Measurements from ENCODE around the gene C2CD3.

The C2CD3 gene

DNA sequence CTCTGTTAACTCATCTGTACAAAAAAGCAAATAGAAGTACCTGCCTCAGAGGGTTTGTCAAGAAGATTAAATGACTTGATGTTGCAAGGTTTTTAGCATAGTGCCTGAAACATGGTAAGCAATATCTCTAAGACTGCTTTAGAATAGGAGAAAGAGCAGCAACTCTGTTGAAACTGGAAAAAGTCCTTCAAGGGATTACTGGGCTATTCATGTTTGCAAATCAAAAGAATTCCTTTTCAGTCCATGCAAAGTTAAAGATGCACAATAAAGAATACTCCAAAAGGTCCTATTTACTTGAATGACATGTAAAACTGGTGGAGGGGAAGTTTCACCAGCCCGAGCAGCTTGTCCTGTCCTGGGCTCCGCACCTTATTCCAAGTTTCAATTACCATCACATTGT, 70.6 kb downstream of the C2CD3 start:
- TF ChIP-seq, protein P1, sequence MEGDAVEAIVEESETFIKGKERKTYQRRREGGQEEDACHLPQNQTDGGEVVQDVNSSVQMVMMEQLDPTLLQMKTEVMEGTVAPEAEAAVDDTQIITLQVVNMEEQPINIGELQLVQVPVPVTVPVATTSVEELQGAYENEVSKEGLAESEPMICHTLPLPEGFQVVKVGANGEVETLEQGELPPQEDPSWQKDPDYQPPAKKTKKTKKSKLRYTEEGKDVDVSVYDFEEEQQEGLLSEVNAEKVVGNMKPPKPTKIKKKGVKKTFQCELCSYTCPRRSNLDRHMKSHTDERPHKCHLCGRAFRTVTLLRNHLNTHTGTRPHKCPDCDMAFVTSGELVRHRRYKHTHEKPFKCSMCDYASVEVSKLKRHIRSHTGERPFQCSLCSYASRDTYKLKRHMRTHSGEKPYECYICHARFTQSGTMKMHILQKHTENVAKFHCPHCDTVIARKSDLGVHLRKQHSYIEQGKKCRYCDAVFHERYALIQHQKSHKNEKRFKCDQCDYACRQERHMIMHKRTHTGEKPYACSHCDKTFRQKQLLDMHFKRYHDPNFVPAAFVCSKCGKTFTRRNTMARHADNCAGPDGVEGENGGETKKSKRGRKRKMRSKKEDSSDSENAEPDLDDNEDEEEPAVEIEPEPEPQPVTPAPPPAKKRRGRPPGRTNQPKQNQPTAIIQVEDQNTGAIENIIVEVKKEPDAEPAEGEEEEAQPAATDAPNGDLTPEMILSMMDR (IDR thresholded peaks at IDR 0.05), result no peak

GRCh38 chr11:74097686-74098237, 73.0 kb downstream of the C2CD3 start:
- TF ChIP-seq, protein P1 (IDR thresholded peaks at IDR 0.05), result no peak

- TF ChIP-seq, protein P1 (IDR thresholded peaks at IDR 0.05), result 0 out of 2 replicates have a peak, but pooled peaks have one; percentile 19
These were observed 76.4 kb downstream of the C2CD3 start for GRCh38 chr11:74094393-74094792.

DNA sequence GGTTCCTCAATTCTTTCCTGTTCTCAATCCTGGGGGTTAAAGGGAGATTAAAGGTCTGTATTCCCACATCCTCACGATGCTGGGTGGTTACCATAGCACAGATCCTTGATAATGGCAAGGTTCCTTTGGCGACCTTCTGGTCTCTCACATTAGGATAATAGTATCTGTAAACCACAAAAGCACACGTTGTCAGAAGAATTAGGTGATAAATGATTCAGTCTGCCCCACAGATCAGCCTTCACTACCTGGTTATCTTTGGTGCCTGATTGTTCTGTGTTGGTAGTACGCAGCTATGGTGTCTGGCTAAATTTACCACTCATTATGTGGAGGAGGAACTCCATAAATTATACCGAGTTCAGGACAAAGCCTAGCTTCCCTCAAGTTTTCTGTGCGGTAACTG, 78.4 kb downstream of the C2CD3 start:
- TF ChIP-seq, protein P1 (IDR thresholded peaks at IDR 0.05), result no peak

DNA sequence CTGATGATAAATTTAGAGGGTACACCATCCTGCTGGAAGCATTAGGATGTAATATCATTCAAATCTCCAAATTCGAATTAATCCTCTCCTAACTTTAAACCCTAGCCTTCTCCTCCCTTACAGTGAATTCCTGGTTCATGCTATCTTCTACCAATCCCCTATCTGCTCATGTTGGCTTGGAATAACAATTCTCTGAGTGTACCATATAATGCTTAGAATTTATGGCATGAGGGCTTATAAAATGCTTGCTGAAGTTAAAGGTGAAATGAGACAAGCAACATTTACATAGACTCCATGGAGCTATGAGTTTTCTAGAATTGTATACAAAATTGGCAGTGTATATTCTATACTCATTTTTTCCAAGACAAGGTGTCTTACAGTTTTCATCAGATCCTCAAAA, 79.3 kb downstream of the C2CD3 start:
- TF ChIP-seq, protein P1 (IDR thresholded peaks at IDR 0.05), result no peak

GRCh38 chr11:74090701-74091100, 80.1 kb downstream of the C2CD3 start:
- TF ChIP-seq, protein P1 (IDR thresholded peaks at IDR 0.05), result peak; percentile 14; the same call in 1 of the 2 replicates

DNA sequence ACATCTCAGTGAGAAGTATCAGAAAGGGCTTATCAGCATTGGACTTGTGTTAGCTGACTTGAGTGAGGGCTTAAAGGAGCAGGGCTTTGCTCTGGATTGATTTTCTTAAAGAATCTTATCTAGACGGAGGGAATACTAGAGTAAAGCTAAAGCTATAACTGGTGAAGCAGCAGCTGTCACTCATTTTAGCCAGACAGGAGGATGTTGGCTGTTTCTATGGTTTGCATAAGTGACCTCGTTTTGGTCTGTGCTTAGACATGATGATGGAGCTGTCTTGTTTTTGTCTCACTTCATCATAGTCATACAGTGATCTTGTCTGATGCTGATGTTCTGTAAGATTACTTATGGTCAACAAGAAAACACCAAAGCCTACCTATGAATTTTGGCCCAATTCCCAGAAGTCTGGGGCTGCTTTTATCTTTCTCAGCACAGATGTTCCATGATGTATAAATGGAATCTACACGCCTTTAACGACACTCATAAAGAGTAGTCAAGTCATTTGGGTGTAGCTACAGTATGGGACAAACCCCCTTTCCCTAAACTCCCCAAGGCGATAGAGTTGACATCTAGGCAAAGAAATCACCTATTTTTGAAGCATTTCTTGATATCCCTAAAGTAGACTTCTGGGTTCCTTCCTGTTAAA, 84.4 kb downstream of the C2CD3 start:
- TF ChIP-seq, protein P1 (IDR thresholded peaks at IDR 0.05), result no peak

Data from LNCAP (cell line).